Memory B cell (primary cell): Measurements from ENCODE around the gene DIAPH3.
A peak's percentile ranks its signal among the peaks of the same experiment; 100 is the strongest.

Source experiments
- ATAC-seq: fragments of 150-1000 bp; cut with Tn5 transposase; 2 replicates; pipeline ENCODE4 v1.10.0; 2021; ENCODE audit warnings: low read depth, mild to moderate bottlenecking, moderate library complexity
- DNase-seq, 2 donors: peaks; one replicate each; pipeline ENCODE4 v3.0.0; 2022; ENCODE audit warnings: low spot score in 2 of 2
- H3K27ac Mint-ChIP-seq: one replicate; pipeline ENCODE4 v1.8.0; 2022; ENCODE audit warnings: mild to moderate bottlenecking, moderate library complexity, mixed read lengths
- H3K27me3 Mint-ChIP-seq: one replicate; pipeline ENCODE4 v1.8.0; 2022; ENCODE audit warnings: mixed read lengths
- H3K36me3 Mint-ChIP-seq: one replicate; pipeline ENCODE4 v1.8.0; 2022; ENCODE audit warnings: mild to moderate bottlenecking, mixed read lengths
- H3K4me1 Mint-ChIP-seq: one replicate; pipeline ENCODE4 v1.8.0; 2022; ENCODE audit warnings: mixed read lengths
- H3K4me3 Mint-ChIP-seq: one replicate; pipeline ENCODE4 v1.8.0; 2022; ENCODE audit warnings: mild to moderate bottlenecking, moderate library complexity, mixed read lengths
- H3K9me3 Mint-ChIP-seq: one replicate; pipeline ENCODE4 v1.8.0; 2022; ENCODE audit warnings: mixed read lengths

Gene DIAPH3

DNA sequence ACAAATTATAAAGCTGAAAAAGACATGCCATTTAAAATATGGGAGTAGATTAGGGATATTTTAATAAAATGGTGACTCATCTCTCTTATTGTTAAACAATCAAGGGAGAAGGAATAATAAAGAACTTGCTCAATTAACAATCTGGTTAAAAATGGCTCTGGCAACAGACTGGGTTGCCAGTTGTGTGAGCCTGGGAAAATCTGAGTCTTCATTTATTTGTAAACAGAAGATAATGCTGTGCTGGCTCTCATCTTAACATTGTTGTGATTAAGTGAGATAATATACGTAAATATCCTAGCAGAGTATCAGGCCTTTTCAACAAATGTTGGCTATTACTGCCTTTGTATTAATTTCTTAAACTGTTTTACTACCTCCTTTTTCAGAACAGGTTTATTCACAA, 453.3 kb downstream of the DIAPH3 start:
- no peak for DNase-seq
- Mint-ChIP-seq H3K4me3 (no peak overlapping the region), H3K4me1 (peaks cover 2% of the 10 kb centered on the region), H3K27ac (no peak overlapping the region), H3K36me3 (no peaks in the 10 kb centered on the region), H3K9me3 (no peaks in the 10 kb centered on the region), H3K27me3 (no peaks in the 10 kb centered on the region)
- ATAC-seq: no peak

DNA sequence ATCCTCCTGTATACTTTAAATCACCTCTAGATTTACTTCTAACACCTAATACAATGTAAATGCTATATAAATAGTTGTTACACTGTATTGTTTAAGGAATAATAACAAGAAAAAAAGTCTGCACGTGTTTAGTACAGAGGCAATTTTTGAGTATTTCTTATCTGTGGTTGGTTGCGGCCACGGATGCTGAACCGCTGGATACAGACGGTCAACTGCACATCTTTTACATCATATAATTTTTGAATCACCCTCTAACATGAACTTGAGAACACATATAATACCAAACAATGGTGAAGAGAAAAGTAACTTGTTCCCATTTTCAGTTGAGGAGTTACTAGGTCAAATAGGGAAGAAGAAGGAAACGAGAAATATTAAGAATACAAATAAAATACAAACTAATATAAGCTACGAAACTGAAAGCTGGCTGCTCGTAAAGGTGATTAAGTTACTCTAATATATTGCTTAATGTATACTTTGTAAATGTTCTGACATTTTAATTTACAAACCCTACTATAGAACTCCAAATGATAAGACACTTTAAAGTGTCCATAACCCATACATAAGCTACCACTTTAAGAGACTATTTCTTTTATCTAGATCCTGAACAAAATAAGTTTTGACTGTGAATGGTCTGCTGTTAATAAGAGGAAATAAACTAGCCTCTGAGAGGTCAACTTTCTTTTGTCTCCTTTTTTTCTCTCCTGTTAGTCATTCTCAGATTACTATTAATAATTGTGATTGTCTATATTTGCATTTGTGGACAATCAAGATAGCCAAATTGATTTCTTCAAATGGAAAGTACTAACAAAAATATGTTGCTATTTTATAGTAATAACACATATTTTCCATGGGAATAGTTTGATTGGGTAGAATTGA, 457.4 kb downstream of the DIAPH3 start:
- DNase-seq (no peak), ATAC-seq (no peak)
- Mint-ChIP-seq H3K4me1 (peaks cover 2% of the 10 kb centered on the region), H3K4me3 (peak overlapping the region; percentile 76), H3K27ac (no peak overlapping the region), H3K9me3 (no peaks in the 10 kb centered on the region), H3K27me3 (no peaks in the 10 kb centered on the region), H3K36me3 (no peaks in the 10 kb centered on the region)

- Mint-ChIP-seq H3K27me3 (no peaks in the 10 kb centered on the region), H3K4me1 (peaks cover 2% of the 10 kb centered on the region), H3K36me3 (no peaks in the 10 kb centered on the region), H3K4me3 (no peak overlapping the region), H3K27ac (no peak overlapping the region), H3K9me3 (no peaks in the 10 kb centered on the region)
- no peak for ATAC-seq
- no peak for DNase-seq
Observed at GRCh38 chr13:59702269-59702668, 461.5 kb downstream of the DIAPH3 start.

- no peaks in the 10 kb centered on the region for H3K27me3 Mint-ChIP-seq
- no peak overlapping the region for H3K4me3 Mint-ChIP-seq
Observed at GRCh38 chr13:59701261-59701660, 462.5 kb downstream of the DIAPH3 start.

DNA sequence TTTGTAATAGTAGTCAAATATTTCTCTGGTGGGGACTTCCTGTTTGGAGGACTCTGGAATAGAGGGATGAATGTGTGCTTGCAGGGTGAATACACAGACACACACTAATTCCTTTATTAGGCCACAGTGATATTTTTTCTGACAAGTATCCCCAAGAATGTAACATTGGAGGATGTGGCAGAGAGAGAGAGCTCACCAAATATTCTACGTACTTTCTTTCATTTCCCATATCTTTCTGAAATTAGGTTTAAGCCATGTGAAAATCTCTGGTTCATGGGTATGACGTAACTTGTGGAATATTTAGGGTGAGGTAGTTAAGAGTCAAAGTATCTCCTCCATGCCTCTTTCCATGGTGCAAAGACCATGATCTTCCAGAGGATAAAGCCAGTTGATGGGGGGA, 463.4 kb downstream of the DIAPH3 start:
- no peaks in the 10 kb centered on the region for H3K4me1 Mint-ChIP-seq
- no peak for DNase-seq
- no peaks in the 10 kb centered on the region for H3K36me3 Mint-ChIP-seq
- no peak overlapping the region for H3K27ac Mint-ChIP-seq
- no peaks in the 10 kb centered on the region for H3K9me3 Mint-ChIP-seq
- no peak overlapping the region for H3K4me3 Mint-ChIP-seq
- ATAC-seq: no peak
- H3K27me3 Mint-ChIP-seq: no peaks in the 10 kb centered on the region

More at GRCh38 chr13:59701261-59701660, 462.5 kb downstream of the DIAPH3 start:
- ATAC-seq: no peak
- Mint-ChIP-seq H3K9me3 (no peaks in the 10 kb centered on the region), H3K27ac (no peak overlapping the region), H3K36me3 (no peaks in the 10 kb centered on the region), H3K4me1 (peaks cover 2% of the 10 kb centered on the region)
- no peak for DNase-seq

GRCh38 chr13:59696271-59696670, 467.5 kb downstream of the DIAPH3 start:
- no peak overlapping the region for H3K4me3 Mint-ChIP-seq
- no peaks in the 10 kb centered on the region for H3K4me1 Mint-ChIP-seq
- DNase-seq: no peak
- H3K36me3 Mint-ChIP-seq: no peaks in the 10 kb centered on the region
- no peak for ATAC-seq
- H3K27me3 Mint-ChIP-seq: no peaks in the 10 kb centered on the region
- no peaks in the 10 kb centered on the region for H3K9me3 Mint-ChIP-seq
- H3K27ac Mint-ChIP-seq: no peak overlapping the region

GRCh38 chr13:59691501-59692066, 472.1 kb downstream of the DIAPH3 start:
- H3K4me3 Mint-ChIP-seq: no peak overlapping the region
- H3K36me3 Mint-ChIP-seq: no peaks in the 10 kb centered on the region
- DNase-seq (no peak), ATAC-seq (no peak)
- H3K27ac Mint-ChIP-seq: no peak overlapping the region
- H3K4me1 Mint-ChIP-seq: no peaks in the 10 kb centered on the region
- no peaks in the 10 kb centered on the region for H3K27me3 Mint-ChIP-seq
- H3K9me3 Mint-ChIP-seq: no peaks in the 10 kb centered on the region

GRCh38 chr13:59690857-59691500, 472.7 kb downstream of the DIAPH3 start:
- H3K9me3 Mint-ChIP-seq: no peaks in the 10 kb centered on the region
- no peaks in the 10 kb centered on the region for H3K4me1 Mint-ChIP-seq
- no peak overlapping the region for H3K4me3 Mint-ChIP-seq
- no peaks in the 10 kb centered on the region for H3K36me3 Mint-ChIP-seq
- ATAC-seq (no peak), DNase-seq (no peak)
- no peak overlapping the region for H3K27ac Mint-ChIP-seq
- H3K27me3 Mint-ChIP-seq: no peaks in the 10 kb centered on the region

DNA sequence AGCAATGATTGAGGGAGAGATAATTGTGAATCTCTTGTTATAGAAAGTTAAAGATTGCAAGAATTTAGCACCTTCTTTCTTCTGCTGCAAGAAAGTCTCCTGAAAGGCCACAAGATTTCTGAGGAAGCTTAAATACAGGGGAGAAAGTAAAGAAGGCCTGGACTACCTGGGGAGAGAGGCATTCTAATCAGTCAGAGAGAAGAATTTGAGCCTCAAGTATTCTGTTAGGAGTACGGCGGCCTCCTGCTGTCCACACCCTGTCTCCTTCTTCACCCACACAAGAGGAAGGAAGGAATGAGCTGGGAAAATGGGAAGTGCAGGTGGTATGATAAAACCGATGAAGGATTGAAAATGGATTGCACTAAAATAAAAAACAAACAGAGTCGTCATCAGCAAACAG, 474.7 kb downstream of the DIAPH3 start:
- DNase-seq (no peak), ATAC-seq (no peak)
- Mint-ChIP-seq H3K27me3 (no peaks in the 10 kb centered on the region), H3K36me3 (no peaks in the 10 kb centered on the region), H3K27ac (no peak overlapping the region), H3K9me3 (no peaks in the 10 kb centered on the region), H3K4me3 (no peak overlapping the region), H3K4me1 (no peaks in the 10 kb centered on the region)

GRCh38 chr13:59686798-59687394, 476.8 kb downstream of the DIAPH3 start:
- DNase-seq: no peak
- no peaks in the 10 kb centered on the region for H3K27me3 Mint-ChIP-seq
- no peak for ATAC-seq
- no peak overlapping the region for H3K4me3 Mint-ChIP-seq
- no peaks in the 10 kb centered on the region for H3K9me3 Mint-ChIP-seq
- H3K4me1 Mint-ChIP-seq: no peaks in the 10 kb centered on the region
- H3K36me3 Mint-ChIP-seq: no peaks in the 10 kb centered on the region
- no peak overlapping the region for H3K27ac Mint-ChIP-seq

GRCh38 chr13:59684105-59684504, 479.6 kb downstream of the DIAPH3 start:
- Mint-ChIP-seq H3K27me3 (no peaks in the 10 kb centered on the region), H3K27ac (no peak overlapping the region), H3K36me3 (no peaks in the 10 kb centered on the region), H3K4me1 (no peaks in the 10 kb centered on the region), H3K4me3 (no peak overlapping the region), H3K9me3 (no peaks in the 10 kb centered on the region)
- DNase-seq: no peak
- ATAC-seq: no peak

DNA sequence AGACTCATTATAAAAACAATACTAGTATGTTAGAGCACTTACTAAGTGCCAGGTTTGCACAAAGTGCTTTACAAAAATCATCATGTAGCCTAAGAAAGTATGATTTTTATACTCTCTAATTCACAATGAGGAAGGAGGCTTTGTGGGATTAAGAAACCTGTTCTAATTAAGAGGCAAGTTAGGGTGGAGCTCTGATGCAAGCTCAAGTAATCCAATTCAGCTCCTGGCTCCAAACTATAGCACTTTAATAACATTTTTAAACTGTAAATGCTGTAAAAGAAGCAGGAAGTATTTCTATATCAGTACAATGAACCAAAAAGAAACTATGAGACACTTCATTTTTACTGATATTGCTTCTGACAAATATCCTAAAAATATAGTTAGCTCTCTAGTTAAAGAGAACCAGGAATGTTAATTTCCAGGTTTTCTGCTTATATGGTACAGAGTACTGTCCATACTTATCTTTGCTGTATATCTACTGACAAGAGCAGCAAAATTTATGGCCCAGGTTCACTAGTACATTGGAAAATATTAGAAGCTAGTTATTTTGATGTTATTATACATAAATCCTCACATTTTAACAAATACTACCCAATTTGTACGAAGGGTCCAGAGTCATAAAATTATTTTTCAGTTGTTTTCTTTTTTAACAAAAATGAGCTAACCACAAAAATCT, 482.0 kb downstream of the DIAPH3 start:
- H3K4me1 Mint-ChIP-seq: no peaks in the 10 kb centered on the region
- ATAC-seq (no peak), DNase-seq (no peak)
- no peak overlapping the region for H3K4me3 Mint-ChIP-seq
- H3K9me3 Mint-ChIP-seq: no peaks in the 10 kb centered on the region
- H3K27ac Mint-ChIP-seq: no peak overlapping the region
- no peaks in the 10 kb centered on the region for H3K36me3 Mint-ChIP-seq
- no peaks in the 10 kb centered on the region for H3K27me3 Mint-ChIP-seq

- no peaks in the 10 kb centered on the region for H3K27me3 Mint-ChIP-seq
- no peak overlapping the region for H3K4me3 Mint-ChIP-seq
- no peak overlapping the region for H3K27ac Mint-ChIP-seq
- no peak for DNase-seq
- no peaks in the 10 kb centered on the region for H3K9me3 Mint-ChIP-seq
- peak; percentile 22 for ATAC-seq
- no peaks in the 10 kb centered on the region for H3K4me1 Mint-ChIP-seq
- no peaks in the 10 kb centered on the region for H3K36me3 Mint-ChIP-seq
Observed at GRCh38 chr13:59680429-59681024, 483.2 kb downstream of the DIAPH3 start.
